T-helper 2 cell treated with Interferon-gamma antibody and Interleukin-4, amounts not matched to agents 100 ng/mL and 5 ng/mL, for 36 hours (primary cell): ENCODE results near the gene TMEM106B. TPM values are rescaled to one million over a fixed set of nuclear protein-coding genes. Genes with fewer than 3 reads are reported as not detected.

Experiments
- intact Hi-C: fragments of 100-400 bp; cut with micrococcal nuclease; formaldehyde crosslinking; loops from one replicate; pipeline ENCODE4 v1.15.1; 2023
- total RNA-seq: library from RNA; stranded (reverse); gene quantifications from 2 replicates; pipeline ENCODE4 v1.2.3, GENCODE V29; 2022

TMEM106B gene
- total RNA-seq, 1 donor from 2014 or later: 32.7 TPM

DNA sequence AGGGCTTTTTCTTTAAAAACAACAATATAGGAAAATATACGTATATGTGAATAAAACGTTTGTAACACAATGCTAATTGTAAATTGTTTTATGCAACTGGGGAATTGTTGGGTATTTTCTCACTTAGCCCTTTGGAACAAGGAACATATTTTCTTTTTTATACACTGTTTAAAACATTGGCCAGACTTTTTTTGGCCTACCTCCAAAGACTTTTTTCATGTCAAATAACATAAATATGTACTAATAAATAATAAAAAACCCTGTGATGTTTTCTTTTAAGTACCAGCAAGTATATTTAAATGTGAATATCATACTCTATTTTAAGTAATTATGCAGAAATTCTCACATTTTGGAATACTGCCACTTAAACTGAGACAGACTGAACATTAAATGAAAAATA lies 15.7 kb downstream of the TMEM106B start:
- intact Hi-C loops: no loop called here

DNA sequence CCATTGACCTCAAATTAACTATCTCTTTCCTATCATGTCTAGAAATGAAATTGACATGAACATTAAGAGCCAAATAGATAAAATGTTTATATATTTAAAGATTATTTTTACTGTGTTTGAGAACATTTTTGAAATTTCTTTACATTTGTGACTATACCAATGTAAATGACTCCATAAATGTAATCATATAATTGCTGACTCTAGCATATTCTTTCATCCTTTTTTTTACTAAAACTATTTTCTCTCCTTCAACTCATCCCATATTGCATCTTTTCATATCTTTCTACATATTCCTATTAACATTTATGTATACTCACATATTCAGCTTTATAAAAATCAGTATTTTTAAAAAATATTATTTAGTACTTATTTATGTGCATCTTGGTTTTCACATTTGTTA lies 16.9 kb downstream of the TMEM106B start:
- intact Hi-C loops: no loop called here

DNA sequence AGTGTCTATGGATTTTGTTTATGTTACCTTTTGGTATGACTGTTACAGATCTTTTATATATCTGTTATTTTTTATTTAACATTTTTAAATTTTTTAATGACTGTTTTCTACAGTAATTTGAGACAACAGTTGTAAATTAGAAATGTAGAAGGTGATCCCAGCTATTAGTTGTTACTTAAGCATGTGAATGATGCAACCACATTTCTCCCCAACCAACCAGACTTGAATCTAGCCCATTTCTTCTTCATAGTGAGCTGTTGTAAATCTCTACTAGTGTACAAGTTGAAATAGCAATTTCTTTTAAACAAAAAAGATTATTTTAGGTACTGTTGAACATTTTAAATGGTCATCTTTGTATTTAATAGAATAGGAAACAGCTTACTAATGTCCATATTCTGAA lies 18.0 kb downstream of the TMEM106B start:
- intact Hi-C loops: no loop called here

DNA sequence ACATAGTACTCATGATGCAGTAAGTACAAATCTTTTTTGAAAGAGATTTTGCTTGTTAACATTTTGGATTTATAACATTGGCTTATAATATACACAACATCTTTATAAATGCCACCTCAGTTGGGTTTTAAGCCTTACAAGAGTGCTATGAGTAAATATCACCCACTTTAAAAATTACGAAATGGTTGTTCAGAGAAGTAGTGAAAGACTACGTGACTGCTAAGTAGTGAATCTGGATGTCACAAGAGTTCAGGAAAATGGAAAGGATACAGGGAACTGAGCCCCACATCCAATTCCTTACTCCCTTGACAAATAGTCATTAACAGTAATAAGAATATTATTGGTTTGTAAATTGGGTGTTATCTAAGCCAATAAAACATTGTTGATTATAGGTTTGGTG lies 20.0 kb downstream of the TMEM106B start:
- intact Hi-C loops: no loop called here

DNA sequence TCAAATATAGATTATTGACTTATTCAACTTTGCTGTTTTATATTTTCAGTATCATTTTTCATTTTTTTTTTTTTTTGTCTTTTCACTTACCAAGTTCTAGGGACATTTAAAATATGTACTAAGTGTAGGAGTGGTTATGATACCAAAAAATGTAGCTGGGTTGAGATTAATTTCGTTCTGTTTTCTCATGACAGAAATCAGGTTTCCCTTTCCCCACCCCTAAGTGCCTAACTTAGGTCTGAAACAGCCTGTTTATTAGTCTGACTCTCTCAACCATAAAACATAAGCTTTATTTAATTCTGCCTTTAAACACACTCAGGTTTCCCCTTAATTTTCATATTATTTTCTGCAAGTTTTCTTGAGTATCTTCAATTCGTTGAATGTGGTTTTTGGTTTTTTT lies 22.1 kb downstream of the TMEM106B start:
- intact Hi-C loops: no loop called here

DNA sequence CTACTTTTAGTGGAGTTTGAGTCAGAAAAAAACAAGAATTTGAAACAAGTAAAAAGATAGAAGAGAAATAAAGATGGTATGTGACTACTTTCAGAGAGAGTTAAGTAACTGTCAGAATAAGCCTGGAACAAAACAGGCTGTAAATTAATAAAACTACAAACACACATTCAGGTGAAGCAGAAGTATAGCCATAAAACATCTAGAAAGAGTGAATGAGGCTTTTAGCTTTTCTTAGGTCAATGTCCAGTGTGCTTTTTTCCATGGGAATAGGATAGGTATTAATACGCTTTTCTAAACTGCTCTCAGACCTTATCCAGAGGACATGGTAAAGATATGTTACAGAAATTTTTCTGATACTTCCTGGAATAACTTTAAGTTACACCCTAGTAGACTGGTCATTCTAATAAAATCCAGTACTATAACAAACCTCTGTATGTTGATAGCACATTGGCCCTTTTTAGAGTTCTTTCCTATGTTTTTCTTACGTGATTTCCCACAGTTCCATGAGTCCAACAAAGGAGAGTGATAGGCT lies 23.3 kb downstream of the TMEM106B start:
- intact Hi-C loops: no loop called here

DNA sequence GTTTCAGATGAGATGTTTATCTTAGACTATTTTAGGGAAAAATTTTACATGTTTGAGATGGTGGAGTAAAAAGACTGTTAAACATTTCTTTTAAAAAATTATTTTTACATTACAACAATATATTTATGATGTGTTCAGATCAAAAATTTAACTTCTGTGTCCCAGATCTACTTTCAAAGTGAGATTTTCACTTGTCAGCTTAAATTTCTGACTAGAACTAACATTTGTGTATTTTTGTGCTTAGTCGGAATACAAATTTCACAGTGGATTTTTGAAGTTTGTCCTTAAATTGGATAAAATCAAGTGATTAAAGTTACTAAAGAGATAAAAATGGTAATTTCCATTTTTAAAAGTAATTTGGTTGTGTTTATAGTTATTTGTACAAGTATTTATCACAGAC lies 24.9 kb downstream of the TMEM106B start:
- intact Hi-C loops: no loop called here

DNA sequence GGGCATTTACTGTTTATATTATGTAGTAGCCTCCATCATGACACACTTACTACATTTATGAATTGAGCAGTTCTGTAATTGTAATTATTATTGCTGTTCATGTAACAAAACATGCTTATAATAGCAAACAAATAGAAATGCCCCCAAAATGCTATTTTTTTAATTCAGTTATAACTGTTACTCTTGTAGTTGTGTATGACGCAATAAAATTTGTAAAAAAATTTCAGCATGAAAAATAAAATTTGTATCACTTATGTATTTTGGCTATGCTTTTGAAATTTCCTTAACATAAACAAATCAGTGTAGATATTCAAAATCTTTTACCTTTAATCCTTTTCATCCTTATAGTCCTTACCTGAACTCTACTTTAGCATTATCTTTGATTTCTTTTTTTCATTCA lies 25.9 kb downstream of the TMEM106B start:
- intact Hi-C loops: no loop called here

DNA sequence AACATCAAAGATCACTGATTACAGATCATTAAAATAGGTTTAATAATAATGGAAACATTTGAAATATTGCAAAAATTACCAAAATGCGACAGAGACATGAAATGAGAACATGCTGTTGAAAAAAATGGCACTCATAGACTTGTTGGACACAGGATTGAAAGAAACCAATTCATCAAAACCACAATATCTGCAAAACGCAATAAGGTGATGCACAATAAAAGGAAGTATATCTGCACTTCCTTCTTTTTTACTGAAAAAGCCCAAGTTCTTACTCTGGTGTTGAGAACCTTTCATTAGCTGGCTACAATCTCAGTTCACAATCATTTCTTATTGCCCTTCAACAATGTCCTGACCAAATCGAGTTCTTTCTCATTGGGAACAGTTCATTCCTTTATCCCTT lies 28.7 kb downstream of the TMEM106B start:
- intact Hi-C loops: no loop called here

DNA sequence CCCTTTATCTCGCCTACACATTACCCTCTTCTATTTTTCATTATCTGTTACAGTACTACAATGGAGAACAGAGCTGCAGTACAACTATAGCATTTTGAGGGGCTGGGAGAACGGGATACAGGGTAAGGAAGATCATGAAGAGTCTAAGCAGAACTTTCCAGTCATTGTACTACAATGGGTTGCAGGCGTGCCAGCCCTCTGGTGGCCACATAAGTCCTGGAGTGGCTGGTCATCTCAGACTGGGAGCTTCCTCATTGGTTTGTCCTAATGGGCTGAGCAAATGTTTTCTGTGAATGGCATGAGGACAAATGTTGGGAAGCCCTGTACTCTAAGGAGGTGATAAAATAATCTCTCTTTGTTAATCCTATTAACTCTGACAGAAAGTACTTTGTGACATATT lies 33.0 kb downstream of the TMEM106B start:
- intact Hi-C loops: no loop called here

DNA sequence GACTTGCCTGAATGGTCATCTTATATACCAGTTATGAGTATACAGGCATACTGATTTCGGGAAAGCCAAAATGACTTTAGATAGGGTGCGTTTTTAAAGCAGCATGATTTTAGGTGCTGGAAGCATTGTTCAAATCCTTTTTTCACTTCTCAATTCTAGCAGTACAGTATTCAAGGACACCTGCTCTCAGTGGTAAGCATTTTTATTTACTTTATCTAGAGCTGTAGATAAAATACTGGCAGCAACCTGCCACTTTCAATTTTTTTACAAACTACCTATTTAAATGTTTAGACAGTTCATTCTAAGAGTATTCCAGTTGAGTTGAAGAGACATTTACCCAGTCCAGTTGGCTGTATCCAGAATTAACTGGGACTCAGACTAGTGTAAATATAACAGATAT lies 33.6 kb downstream of the TMEM106B start:
- intact Hi-C loops: no loop called here

DNA sequence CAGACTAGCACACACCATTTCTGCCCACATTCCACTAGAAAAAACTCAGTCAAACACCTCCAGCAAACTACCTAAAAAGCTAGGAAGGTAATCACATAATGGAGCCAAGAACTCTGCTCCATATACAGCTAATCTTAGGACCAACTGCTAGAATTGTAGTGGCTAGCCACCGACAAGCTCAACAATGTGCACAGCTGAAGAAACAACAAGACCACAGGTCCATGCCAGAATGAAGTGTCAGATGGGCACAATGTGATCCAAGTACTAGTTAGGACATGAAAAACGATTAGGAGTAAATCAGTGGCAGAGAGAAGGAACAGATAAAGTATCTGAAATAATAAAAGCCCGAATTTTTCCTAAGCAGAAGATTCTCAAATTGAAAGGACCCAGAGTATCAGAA lies 38.6 kb downstream of the TMEM106B start:
- intact Hi-C loops: no loop called here

DNA sequence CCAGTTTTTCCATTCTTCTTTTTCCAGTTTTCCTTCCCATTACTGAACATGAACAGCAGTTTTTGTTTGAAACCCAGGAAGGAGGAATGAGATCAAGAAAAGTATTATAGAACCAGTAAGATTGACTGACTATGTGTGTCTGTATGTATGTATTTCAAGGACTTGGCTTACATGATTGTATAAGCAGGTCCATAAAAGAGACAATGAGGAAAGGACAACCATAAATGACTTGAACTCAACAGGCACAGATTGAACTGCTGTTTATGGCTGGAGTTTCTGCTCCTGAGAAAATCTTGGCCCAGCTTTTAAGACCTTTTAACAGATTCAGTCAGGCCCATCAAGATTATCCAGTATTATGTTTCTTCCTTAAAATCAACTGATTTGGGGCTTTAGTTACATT lies 39.1 kb downstream of the TMEM106B start:
- intact Hi-C loops: no loop called here

DNA sequence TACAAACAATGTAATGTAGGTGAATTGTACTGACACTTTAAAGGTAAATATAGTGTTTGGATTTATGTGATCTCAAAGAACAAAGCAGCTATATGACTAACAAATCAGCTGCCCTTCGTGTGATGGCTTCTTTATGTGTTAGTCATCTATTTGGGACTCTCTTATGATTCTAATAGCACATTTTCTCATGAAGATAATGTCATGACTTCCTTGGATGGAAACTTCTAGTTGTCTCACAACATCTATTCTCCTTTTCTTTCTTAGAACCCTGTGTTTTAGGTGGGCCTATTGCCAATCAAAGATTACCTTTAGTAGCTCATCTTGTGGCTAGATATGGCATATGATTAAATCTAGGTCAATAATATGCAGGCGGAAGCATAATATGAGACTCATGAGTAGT lies 45.0 kb downstream of the TMEM106B start:
- intact Hi-C loops: loop anchor here (2.0 kb wide), 3 partner anchors 21 to 431 kb away; partner anchors contain the start of genes ARL4A and VWDE

DNA sequence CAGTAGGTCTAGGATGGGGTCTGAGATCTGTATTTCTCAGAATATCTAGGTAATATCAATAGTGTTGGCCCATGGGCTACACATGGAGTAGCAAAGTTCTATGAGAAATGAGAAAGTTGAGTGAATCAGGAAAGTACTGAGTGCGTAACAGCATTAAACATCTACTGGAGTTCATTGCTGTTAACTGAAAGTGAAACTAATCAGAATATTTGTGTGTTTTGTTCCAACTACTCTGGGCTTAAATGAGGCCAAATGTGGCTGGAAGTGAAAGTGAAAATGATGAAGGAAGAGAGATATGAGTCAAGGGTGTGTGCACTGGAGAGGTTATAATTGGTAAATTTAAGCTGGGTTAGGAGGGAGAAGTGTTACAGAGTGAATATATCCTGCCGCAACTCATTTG lies 46.5 kb downstream of the TMEM106B start:
- intact Hi-C loops: loop anchor here (1.0 to 2.0 kb wide), 5 partner anchors 19 to 429 kb away; partner anchors contain the start of genes ARL4A, TMEM106B and VWDE

DNA sequence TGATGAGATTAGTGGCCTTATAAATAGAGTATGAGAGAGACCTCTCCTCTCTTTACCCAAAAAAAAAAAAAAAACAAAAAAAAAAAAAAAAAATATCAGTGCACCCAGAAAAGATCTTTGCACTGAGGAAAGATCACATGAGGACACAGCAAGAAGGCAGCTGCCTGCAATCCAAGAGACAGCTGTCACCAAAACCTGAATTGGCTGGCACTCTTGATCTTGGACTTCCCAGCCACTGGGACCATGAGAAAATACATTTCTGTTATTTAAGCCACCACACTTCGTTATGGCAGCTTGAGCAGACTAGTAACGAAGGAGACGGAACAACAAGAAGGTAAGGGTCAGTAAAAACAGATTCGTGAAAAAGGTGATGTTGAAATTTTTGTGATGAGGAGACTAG lies 47.0 kb downstream of the TMEM106B start:
- intact Hi-C loops: no loop called here

DNA sequence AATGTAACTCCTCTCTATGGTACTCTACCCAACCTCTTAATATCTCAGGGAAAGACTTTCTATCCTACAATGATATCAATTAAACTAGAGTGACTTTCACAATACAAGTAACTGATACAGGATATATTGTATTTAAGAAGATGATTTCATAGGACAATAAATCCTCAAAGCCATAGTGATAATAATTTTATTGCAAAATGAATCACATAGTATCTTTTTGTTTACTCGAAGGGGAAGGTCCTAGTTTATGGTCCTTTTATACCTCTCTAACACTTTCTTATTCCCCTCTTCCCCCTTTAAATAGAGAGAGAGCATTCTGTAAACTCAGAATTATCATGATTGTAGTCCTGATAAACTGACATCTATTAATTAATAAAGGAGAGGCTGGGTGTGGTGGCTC lies 56.4 kb downstream of the TMEM106B start:
- intact Hi-C loops: no loop called here

DNA sequence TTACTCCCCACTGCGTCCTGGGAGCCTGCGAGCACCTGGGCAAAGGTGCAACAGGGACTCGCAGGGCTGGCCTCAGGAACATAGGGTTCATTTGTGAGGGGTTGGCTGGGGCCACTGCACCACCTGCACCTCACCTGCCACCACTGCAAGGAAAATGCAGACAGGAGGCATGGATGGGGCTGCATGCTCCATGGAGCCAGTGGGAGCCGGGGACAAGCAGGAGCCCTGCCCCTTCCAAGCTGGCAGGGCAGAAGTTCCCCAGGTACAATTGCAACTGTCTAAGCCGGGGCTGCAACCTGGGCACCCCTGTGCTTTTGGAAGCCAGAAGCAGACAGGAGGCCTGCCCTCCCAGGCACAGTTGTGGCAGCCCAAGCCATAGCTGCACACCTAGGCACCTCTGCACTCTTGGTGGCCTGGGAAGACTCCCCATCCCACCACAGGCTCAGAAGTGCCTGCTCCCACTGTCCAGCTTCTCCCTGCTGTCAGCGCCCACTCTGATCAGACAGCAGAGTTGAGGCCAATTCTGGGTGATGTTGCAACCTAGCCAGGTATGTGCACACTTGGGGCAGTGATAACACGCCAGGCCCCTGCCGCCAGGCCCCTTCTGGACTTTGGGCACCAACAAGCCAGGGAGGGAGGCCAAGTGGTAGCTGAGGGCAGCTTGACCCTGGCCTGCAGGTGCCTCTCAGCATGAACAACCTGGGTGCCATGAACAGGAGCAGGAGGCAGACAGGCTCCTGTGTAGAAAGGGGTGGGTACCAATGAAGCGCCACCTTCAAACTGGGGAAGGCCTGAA lies 58.2 kb downstream of the TMEM106B start:
- intact Hi-C loops: no loop called here

DNA sequence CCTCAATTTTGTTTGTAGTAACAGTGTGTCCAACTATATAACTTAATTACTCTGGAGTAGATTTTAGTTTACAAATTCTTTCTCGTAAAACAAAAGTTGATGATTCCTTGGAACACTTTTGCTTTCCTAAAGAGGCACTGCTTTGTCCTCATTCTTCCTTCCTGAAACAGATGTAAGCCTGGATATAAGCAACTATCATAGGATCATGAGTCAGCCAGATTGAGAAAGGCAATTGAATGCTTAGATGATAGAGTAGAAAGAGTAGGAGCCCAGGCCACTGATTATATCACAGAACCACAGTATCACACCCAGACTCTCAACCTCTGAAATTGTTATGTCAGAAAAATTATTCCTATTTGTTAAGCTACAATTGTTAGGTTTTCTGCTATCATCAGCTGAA lies 69.9 kb downstream of the TMEM106B start:
- intact Hi-C loops: no loop called here

DNA sequence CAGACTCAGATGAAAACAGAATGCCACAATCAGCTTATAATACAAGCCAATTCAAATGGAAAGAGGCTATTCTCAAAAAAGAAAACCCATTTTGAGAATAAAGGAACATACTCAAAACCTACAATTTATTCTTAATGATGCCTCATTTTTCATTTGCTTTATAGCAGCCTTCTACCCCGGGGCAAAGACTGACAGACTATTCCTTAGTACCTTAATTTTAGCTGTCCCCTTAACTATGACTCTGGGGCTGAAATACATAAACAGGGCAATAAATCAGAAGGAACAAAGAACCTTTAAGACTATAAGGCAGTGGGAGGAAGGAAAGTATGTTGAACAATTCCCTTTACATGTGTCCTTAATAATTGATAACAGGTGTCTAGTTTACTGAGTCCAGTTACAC lies 76.8 kb downstream of the TMEM106B start:
- intact Hi-C loops: no loop called here

DNA sequence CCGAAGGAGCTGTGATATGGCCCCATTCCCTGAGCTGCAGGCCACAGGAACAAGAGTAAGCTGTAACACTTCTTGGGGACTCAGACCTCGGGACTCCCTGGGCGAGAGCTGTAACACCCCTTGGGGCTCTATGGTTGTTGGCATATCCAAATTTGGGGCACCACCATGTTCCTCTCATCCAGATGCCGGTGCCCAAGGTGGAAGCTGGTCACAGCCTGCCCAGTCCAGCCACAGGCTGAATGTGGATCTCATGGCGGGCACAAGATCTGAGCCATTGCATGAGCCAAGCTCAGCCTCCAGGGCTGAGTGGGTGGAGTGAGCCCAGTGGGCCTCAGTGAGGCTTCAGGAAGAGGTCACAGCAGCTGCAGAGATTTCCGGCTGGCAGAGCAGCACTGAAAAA lies 78.9 kb downstream of the TMEM106B start:
- intact Hi-C loops: no loop called here

DNA sequence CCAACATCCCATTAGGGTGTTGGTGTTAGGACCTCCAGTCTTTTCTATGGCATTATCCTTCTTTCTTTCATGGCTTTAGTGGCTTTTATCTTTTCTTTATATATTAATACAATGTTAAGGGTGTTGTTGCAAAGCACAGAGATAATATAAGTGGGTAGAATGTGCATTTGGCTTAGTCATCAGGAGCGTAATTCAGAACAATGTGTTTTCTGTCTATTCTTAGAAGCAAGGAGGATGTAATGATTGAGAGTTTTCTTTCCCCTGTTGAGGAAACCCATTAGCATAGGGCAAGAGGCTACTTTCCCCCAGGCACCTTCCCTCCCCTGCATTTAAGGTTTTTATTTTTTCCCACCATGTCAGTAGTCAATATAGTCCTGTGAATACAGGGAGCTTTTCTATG lies 79.7 kb downstream of the TMEM106B start:
- intact Hi-C loops: no loop called here

DNA sequence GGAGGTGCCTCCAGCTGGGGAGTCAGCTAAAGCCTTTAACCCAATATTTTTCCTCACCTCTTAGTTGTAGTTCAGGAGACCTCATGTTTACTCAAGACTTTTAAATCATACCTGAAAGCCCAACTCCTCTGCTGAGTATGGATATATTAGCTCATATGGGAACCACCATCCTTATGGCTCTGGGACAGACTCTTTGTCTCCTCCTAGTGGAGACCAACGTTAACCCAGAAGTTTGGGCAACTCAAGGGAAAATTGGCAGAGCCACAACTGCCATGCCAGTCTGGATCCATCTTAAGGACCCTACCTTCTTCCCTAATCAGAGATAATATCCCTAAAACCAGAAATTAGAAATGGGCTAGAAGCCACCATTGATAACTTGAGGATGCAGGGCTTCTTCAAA lies 80.8 kb downstream of the TMEM106B start:
- intact Hi-C loops: loop anchor here (1.0 kb wide), 2 partner anchors 81 to 225 kb away; partner anchors contain the start of gene TMEM106B
